GM19324 (cell line): ENCODE data around the gene N4BP2L1.

Experiments
- ATAC-seq: cut with Tn5 transposase; IDR thresholded peaks from one replicate; pipeline ENCODE4 v1.9.1; 2021; ENCODE audit warnings: mild to moderate bottlenecking, moderate library complexity; ENCODE audit not compliant: unreplicated experiment, low FRiP score

N4BP2L1 gene

DNA sequence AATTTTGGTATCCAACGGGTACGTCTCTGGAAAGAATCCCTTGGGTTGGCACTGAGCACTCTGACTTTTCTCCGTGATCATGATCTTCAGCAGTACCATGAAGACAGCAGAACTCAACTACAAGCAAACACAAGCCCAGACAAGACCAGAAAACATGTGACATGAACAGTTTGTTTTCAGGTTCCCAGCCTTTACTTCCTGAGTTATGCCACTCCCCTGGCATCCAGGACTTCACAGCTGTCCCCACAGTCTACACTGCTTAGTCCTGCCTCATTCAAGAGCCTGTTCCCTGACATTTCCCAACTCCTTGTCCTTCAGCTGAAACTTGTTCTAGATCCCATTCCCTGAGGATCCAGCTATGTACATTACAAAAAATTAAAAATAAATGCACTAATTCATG is 4.9 kb upstream of the N4BP2L1 start:
- ATAC-seq: no peak

GRCh38 chr13:32431361-32431760 is 3.4 kb upstream of the N4BP2L1 start:
- ATAC-seq: no peak

GRCh38 chr13:32430018-32430747 is 2.3 kb upstream of the N4BP2L1 start:
- ATAC-seq: no peak

DNA sequence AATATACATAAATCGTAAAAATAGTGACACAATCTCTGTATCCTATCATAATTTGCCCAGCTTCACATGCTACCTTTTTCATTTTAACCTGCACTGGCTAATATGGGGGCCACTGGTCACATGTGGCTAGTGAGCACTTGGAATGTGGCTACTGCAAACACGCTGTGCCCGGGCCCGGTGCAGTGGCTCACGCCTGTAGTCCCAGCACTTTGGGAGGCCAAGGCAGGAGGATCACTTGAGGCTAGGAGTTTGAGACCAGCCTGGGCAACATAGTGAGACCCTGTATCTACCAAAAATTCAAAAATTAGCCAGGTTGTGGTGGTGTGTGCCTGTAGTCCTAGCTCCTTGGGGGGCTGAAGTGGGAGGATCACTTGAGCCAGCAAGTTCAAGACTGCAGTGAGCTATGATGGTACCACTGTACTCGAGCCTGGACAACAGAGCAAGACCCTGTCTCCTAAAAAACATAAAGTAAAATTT is 1.5 kb upstream of the N4BP2L1 start:
- ATAC-seq: no peak

GRCh38 chr13:32428581-32429432 is 877 bp upstream of the N4BP2L1 start:
- no peak for ATAC-seq

DNA sequence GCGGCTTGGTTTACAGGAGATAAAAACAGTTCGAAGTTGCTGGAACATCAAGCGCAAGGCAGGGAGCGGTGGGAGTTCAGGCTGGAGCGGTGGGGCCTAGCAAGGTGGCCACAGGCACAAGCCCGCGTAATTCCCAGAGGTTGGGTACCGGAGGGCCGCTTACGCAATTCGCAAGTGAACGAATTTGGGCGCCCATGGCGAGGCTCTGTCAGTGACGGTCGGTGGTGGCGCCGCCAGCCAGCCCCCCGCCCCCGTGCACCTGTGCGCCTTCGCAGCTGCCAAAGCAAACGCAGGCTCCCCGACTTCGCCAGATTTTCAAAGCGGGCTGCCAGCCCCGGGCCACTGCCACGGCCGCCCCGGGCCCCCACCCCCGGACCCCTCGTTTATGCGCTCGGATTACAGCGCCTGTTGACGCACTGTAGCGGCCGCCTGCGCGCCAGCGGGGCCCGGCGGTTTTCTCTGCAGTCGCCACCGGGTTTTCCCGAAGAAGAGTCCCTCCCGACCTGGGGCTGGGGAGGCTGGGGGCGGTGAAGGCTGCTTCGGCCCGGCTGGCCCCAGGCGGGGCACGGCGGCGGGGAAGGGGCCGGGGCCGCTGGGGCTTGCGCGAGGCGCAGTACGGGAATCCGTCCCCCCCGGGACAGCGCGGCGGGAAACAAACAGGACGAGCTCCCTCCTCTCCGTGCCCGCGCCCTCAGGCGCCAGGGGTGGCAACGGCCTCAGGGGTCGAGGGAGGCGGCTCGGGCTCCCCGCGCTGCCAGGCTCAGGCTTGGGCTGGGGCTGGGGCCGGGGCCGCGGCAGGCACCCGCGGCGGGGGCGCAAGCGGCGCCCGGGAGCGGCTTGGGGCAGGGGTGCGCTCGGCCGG is 709 bp downstream of the N4BP2L1 start:
- ATAC-seq: peak; percentile 21

- ATAC-seq: peak; percentile 27
Measured at GRCh38 chr13:32426191-32426989, 1.5 kb downstream of the N4BP2L1 start.

DNA sequence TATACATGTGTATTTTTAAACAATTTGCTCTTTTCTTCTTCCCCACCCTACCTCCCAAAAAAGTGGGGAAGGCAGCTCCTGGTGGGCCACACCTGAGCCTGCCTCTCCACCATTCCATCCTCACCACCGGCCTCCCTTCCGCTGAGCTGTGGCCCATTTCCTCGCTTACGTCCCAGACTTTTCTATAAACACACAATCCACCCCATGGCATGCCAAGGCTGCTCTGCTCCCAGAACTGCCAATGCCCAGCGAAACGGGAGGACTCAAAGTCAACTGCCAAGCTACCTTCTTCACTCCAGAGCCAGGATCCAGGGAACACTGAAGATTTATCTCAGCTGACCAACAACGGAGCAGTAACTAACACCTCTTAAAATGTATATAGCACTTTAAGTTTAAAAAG is 2.8 kb downstream of the N4BP2L1 start:
- no peak for ATAC-seq

GRCh38 chr13:32423592-32423991 is 4.3 kb downstream of the N4BP2L1 start:
- no peak for ATAC-seq

DNA sequence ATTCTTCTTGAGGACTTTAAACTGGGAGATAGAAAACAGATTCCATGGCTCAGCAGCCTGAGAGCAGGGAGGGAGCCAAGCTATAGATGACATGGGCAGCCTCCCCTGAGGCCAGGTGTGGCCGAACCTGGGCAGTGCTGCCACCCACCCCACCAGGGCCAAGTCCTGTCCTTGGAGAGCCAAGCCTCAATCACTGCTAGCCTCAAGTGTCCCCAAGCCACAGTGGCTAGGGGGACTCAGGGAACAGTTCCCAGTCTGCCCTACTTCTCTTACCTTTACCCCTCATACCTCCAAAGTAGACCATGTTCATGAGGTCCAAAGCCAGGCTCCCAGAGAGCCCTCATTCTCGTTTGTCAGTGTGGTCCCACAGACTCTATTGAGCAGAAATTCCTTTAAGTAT is 8.1 kb downstream of the N4BP2L1 start:
- no peak for ATAC-seq

DNA sequence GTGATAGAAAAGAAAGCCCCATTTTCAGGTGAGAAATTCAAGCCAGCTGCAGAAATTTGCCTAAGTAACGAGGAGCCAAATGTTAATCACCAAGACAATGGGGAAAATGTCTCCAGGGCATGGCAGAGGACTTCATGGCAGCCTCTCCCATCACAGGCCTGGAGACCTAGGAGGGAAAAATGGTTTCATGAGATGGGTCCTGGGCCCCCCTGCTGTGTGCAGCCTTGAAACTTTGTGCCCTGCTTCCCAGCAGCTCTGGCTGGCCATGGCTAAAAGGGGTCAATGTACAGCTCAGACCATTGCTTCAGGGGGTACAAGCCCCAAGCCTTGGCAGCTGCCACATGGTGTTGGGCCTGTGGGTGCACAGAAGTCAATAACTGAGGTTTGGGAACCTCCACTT is 9.9 kb downstream of the N4BP2L1 start:
- no peak for ATAC-seq

DNA sequence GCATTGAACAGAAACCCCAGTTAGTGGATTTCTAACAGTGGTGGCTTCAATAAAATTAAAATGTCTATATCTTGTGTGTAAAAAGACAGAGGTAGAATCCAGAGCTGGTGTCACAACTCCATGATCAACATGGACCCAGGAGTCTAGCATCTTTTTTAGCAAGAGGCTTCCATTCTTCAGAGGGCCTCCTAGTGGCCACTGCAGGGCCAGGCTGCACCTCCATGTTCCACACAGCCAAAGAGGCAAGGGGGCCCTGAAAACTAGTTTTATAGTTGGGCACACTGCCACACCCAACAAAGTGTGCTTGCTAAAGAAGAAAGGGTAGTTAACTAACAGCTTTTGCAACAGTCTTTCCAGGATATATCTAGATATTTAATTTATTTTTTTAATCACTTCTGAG is 12.9 kb downstream of the N4BP2L1 start:
- ATAC-seq: no peak

DNA sequence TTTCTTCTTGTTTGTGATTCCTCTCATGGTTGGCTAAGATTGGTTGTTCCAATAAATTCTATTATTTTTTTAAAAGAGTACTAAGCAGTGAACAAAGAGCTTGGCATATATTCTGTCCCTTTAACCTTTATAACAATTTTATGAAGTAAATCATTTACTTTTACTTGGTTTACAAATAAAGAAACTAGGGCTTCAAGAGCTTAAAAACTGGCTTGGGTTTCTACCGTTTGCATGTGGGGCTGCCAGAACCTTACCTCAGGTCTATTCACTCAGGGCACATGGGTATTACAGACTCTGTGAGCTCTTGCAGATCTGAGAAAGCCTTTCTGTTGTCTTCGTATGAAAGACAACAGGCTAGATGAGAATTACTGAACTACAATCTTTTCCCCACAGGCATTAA is 13.3 kb downstream of the N4BP2L1 start:
- no peak for ATAC-seq

- ATAC-seq: no peak
Measured at GRCh38 chr13:32413284-32413683, 14.6 kb downstream of the N4BP2L1 start.

DNA sequence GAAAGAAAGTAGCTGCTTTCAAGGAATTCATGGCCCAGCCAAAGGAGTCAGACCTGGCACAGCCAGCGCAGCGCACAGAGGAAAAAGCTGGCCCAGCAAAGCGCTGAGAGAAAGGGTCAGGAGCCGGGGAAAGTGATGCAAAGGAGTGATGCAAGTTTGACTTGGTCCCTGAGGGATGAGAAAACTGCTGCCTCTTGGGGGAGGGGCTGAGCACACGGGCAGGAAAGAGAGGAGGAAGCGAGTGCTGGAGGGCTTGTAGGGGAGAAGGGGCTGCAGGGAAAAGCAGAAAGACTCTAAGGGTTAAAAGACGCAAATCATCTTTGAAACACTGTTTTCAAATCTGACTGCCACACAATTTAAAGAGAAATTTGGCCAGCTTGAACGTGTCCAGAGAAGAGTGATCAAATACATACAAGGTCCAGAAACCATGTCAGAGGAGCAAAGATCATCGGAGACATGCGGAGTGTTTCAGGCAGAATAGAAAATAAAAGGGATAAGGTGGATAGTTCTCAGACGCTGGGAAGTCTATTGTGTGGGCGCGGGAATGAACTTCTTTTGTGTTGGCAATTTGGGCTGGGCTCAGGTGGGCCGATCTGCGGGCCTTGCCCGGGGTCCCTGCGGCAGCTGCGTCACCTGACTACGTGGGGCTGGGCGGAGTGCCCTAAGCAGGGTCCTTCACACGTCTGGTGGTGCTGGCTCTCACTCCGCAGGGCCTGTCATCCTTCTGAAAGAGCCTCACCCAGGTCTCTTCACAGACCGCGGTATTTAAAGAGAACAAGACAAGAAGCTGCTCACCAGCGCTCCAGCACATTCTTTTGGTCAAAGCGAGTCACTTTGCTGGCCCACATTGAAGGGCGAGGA is 18.1 kb downstream of the N4BP2L1 start:
- no peak for ATAC-seq

GRCh38 chr13:32409001-32409313 is 19.0 kb downstream of the N4BP2L1 start:
- ATAC-seq: no peak

- ATAC-seq: peak; percentile 18
Measured at GRCh38 chr13:32408296-32409000, 19.5 kb downstream of the N4BP2L1 start.

DNA sequence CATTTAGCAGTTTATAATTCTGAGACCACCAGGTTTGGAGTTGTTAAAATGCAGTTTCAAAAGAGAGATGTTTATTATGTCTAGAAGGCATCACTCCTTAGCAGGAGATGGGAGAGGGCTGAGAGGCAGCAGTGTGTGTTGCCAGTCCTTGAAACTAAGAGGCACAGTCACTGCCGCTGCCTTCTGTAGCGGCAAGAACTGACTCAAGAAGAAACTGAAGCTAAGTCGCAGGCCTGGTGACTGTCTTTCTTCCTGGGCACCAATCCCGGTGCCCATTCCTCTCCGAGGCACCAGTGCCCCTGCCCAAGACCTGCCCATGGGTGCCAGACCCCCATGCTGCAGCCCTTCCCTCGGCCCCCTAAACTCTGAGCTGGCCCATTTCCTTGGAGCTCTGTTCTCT is 20.1 kb downstream of the N4BP2L1 start:
- peak; percentile 60 for ATAC-seq

DNA sequence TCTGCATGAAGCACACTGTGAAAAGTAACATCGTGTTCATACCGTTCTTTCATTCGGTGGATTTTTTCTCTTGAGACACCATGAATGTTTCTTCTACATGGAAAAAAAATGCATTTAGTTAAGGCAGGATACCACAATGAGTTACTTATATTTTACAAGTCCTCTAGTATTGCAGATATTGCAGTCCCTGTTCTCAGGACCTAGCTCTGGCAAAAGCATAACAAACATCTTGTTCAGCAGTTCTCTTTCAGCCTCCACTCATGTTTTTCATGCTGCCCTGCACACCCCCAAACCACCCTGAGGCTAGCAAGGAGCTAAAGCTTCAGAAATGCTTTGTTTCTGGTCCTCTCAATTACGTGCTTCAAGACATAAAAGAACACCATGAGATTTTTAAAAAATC is 24.8 kb downstream of the N4BP2L1 start:
- no peak for ATAC-seq
